ENCODE results near the gene ALK. TPM values are rescaled to one million over a fixed set of nuclear protein-coding genes. Genes with fewer than 3 reads are reported as not detected.

Gene ALK
- total RNA-seq, 4 donors from 2014 or later, result 0.08 to 0.40 (median 0.28) TPM

GRCh38 chr2:29922605-29923004, 1.2 kb upstream of the ALK start:
- Histone ChIP-seq H3K36me3 (no peaks in the 10 kb centered on the region), H3K4me3 (replicated peaks in 1 of 3) (no peak overlapping the region), H3K4me1 (peaks cover 16 to 25% of the 10 kb centered on the region in 2 donors), H3K27me3 (no peaks in the 10 kb centered on the region), H3K9me3 (no peaks in the 10 kb centered on the region), H3K27ac (no peak overlapping the region)
- intact Hi-C loops (cut with DNase I), result no loop called here
- no peak for DNase-seq
- TF ChIP-seq POLR2A (IDR thresholded peaks at IDR 0.05) (no peak), CTCF (IDR thresholded peaks at IDR 0.05) (no peak)
- 78 to 79% methylated on average over 3 to 4 of the region's 4 CpGs for WGBS, 2 donors

GRCh38 chr2:29920631-29921559, 491 bp downstream of the ALK start:
- Histone ChIP-seq H3K27ac (no peak overlapping the region), H3K9me3 (no peaks in the 10 kb centered on the region), H3K4me3 (replicated peaks in 1 of 3) (peak overlapping the region in 1 of 3 donors; percentile 18), H3K4me1 (peaks cover 16 to 25% of the 10 kb centered on the region in 2 donors), H3K27me3 (no peaks in the 10 kb centered on the region), H3K36me3 (no peaks in the 10 kb centered on the region)
- intact Hi-C loops (cut with DNase I), result no loop called here
- WGBS, 2 donors, result 2 to 9% methylated on average over 7 to 59 of the region's 71 CpGs
- DNase-seq, result peak; percentile 8 to 14
- TF ChIP-seq POLR2A (IDR thresholded peaks at IDR 0.05), result no peak
- no peak for TF ChIP-seq CTCF (IDR thresholded peaks at IDR 0.05)

GRCh38 chr2:29920130-29920577, 1.2 kb downstream of the ALK start:
- no peak for TF ChIP-seq CTCF (IDR thresholded peaks at IDR 0.05)
- no peak for TF ChIP-seq POLR2A (IDR thresholded peaks at IDR 0.05)
- DNase-seq, result peak; percentile 59 to 76
- H3K27me3 ChIP-seq, result no peaks in the 10 kb centered on the region
- no peaks in the 10 kb centered on the region for H3K9me3 ChIP-seq
- no peak overlapping the region for H3K27ac ChIP-seq
- intact Hi-C loops (cut with DNase I), result no loop called here
- no peaks in the 10 kb centered on the region for H3K36me3 ChIP-seq
- peak overlapping the region in 1 of 3 donors; percentile 1 for H3K4me3 ChIP-seq (replicated peaks in 1 of 3)
- H3K4me1 ChIP-seq, result peaks cover 16 to 25% of the 10 kb centered on the region in 2 donors
- WGBS, 2 donors, result 3 to 5% methylated on average over 19 to 26 of the region's 40 CpGs

- H3K27me3 ChIP-seq, result no peaks in the 10 kb centered on the region
- DNase-seq, result no peak
- intact Hi-C loops (cut with DNase I), result no loop called here
- TF ChIP-seq CTCF (IDR thresholded peaks at IDR 0.05) (no peak), POLR2A (IDR thresholded peaks at IDR 0.05) (no peak)
- 53 to 63% methylated on average over 3 of the region's 3 CpGs for WGBS, 2 donors
- no peaks in the 10 kb centered on the region for H3K9me3 ChIP-seq
- peaks cover 16 to 25% of the 10 kb centered on the region in 2 donors for H3K4me1 ChIP-seq
- no peak overlapping the region for H3K4me3 ChIP-seq (replicated peaks in 1 of 3)
- no peaks in the 10 kb centered on the region for H3K36me3 ChIP-seq
- no peak overlapping the region for H3K27ac ChIP-seq
Observed at GRCh38 chr2:29918941-29919340, 2.4 kb downstream of the ALK start.

- TF ChIP-seq CTCF (IDR thresholded peaks at IDR 0.05) (no peak), POLR2A (IDR thresholded peaks at IDR 0.05) (no peak)
- 74 to 77% methylated on average over 1 of the region's 1 CpG for WGBS, 2 donors
Observed at GRCh38 chr2:29917781-29918180, 3.6 kb downstream of the ALK start.

More at GRCh38 chr2:29917781-29918180, 3.6 kb downstream of the ALK start:
- intact Hi-C loops (cut with DNase I), result no loop called here
- Histone ChIP-seq H3K9me3 (no peaks in the 10 kb centered on the region), H3K27ac (no peak overlapping the region), H3K27me3 (no peaks in the 10 kb centered on the region), H3K36me3 (no peaks in the 10 kb centered on the region), H3K4me3 (replicated peaks in 1 of 3) (no peak overlapping the region), H3K4me1 (peaks cover 16 to 25% of the 10 kb centered on the region in 2 donors)
- no peak for DNase-seq

All from thyroid gland (tissue), 4 donors.